Upper lobe of right lung (tissue), 1 donor: ENCODE measurements around the gene MITF. TPM values are rescaled to one million over a fixed set of nuclear protein-coding genes. Genes with fewer than 3 reads are reported as not detected.

ENCODE experiments used
- ATAC-seq: fragments of 200-7000 bp; cut with Tn5 transposase; one replicate; pipeline ENCODE4 v1.9.1; 2020; ENCODE audit warnings: mild to moderate bottlenecking, moderate library complexity
- DNase-seq: peaks from one replicate; pipeline ENCODE4 v3.0.0-alpha.2; 2020
- H3K27ac ChIP-seq: fragments of 200-600 bp; one replicate; pipeline ENCODE4 v1.8.0; 2022
- H3K27me3 ChIP-seq: fragments of 200-600 bp; one replicate; pipeline ENCODE4 v1.8.0; 2022; ENCODE audit warnings: mild to moderate bottlenecking
- H3K36me3 ChIP-seq: fragments of 200-600 bp; one replicate; pipeline ENCODE4 v1.8.0; 2022
- H3K4me1 ChIP-seq: fragments of 200-600 bp; one replicate; pipeline ENCODE4 v1.8.0; 2022
- H3K4me3 ChIP-seq: fragments of 200-600 bp; one replicate; pipeline ENCODE4 v1.8.0; 2022; ENCODE audit warnings: mild to moderate bottlenecking
- H3K9me3 ChIP-seq: fragments of 200-600 bp; one replicate; pipeline ENCODE4 v1.8.0; 2022
- CTCF ChIP-seq: fragments of 200-600 bp; IDR thresholded peaks from one replicate; pipeline ENCODE4 v1.8.0; 2022; ENCODE audit warnings: antibody characterized with exemption
- intact Hi-C: fragments of 100-400 bp; cut with DNase I; formaldehyde crosslinking; loops from one replicate; pipeline ENCODE4 v1.11.0; 2022
- total RNA-seq: library from RNA; stranded (reverse); fragmentation: NEBNext Ultra II Directional; extraction: Animal tissue kit (Norgen Biotek cat#: 25700); gene quantifications from one replicate; pipeline ENCODE4 v1.2.1, GENCODE V29; 2021
- donor health status: DM: no; HTN: yes; CAD: no; lungs with severe emphysema.

MITF gene
- total RNA-seq, 1 donor from 2014 or later, result 29.5 TPM

GRCh38 chr3:69777582-69777967 lies 38.3 kb downstream of the MITF start:
- no peaks in the 10 kb centered on the region for H3K36me3 ChIP-seq
- H3K27ac ChIP-seq, result no peak overlapping the region
- DNase-seq (no peak), ATAC-seq (no peak)
- no peak overlapping the region for H3K4me3 ChIP-seq
- no peaks in the 10 kb centered on the region for H3K27me3 ChIP-seq
- no peak for TF ChIP-seq CTCF
- intact Hi-C loops, result no loop called here
- no peaks in the 10 kb centered on the region for H3K4me1 ChIP-seq
- no peaks in the 10 kb centered on the region for H3K9me3 ChIP-seq

- H3K36me3 ChIP-seq, result no peaks in the 10 kb centered on the region
- no peak overlapping the region for H3K27ac ChIP-seq
- intact Hi-C loops, result no loop called here
- no peak overlapping the region for H3K4me3 ChIP-seq
- H3K27me3 ChIP-seq, result no peaks in the 10 kb centered on the region
- TF ChIP-seq CTCF, result no peak
- H3K9me3 ChIP-seq, result no peaks in the 10 kb centered on the region
- ATAC-seq, result no peak
- peaks cover 25% of the 10 kb centered on the region for H3K4me1 ChIP-seq
- no peak for DNase-seq
Observed at GRCh38 chr3:69781593-69781992, 42.3 kb downstream of the MITF start.

- intact Hi-C loops, result no loop called here
Observed at GRCh38 chr3:69784954-69785514, 45.8 kb downstream of the MITF start.

GRCh38 chr3:69785769-69786320 lies 46.6 kb downstream of the MITF start:
- H3K4me3 ChIP-seq, result no peak overlapping the region
- no peaks in the 10 kb centered on the region for H3K36me3 ChIP-seq
- peaks cover 43% of the 10 kb centered on the region for H3K4me1 ChIP-seq
- no peaks in the 10 kb centered on the region for H3K27me3 ChIP-seq
- TF ChIP-seq CTCF, result no peak
- no peak overlapping the region for H3K27ac ChIP-seq
- peak; percentile 68 for ATAC-seq
- intact Hi-C loops, result no loop called here
- no peaks in the 10 kb centered on the region for H3K9me3 ChIP-seq
- no peak for DNase-seq

More at GRCh38 chr3:69784954-69785514, 45.8 kb downstream of the MITF start:
- Histone ChIP-seq H3K9me3 (no peaks in the 10 kb centered on the region), H3K4me1 (peaks cover 38% of the 10 kb centered on the region), H3K27me3 (no peaks in the 10 kb centered on the region), H3K27ac (no peak overlapping the region), H3K36me3 (no peaks in the 10 kb centered on the region), H3K4me3 (no peak overlapping the region)
- no peak for TF ChIP-seq CTCF
- ATAC-seq, result peak; percentile 96
- DNase-seq, result peak; percentile 85

- Histone ChIP-seq H3K4me3 (no peak overlapping the region), H3K36me3 (no peaks in the 10 kb centered on the region), H3K9me3 (no peaks in the 10 kb centered on the region), H3K4me1 (peaks cover 51% of the 10 kb centered on the region), H3K27ac (no peak overlapping the region), H3K27me3 (no peaks in the 10 kb centered on the region)
- intact Hi-C loops, result no loop called here
- no peak for TF ChIP-seq CTCF
- no peak for DNase-seq
- no peak for ATAC-seq
Observed at GRCh38 chr3:69786854-69787253, 47.6 kb downstream of the MITF start.
